ENCODE measurements around the gene CUZD1.

Gene CUZD1

GRCh38 chr10:122814493-122814892 lies 31.2 kb downstream of the CUZD1 start:
- no peak for DNase-seq

DNA sequence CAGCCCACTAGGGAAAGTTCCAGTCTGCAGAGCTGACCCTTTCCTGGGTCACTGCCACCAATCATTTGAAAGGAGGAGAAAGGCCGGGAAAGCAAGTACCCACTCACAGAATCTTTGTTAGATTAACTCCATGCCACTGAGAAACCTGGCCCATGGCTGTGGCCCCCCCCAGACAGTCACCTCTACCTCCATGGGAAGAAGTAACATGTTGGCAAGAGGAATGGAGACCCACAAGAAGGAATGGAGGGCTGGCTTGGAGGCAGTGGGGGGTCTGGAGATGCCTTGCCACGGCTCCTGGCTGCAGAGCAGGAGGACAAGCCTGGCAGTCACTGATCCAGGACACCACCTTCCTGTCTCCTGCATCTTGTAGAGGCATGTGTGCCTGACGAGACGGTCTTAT lies 32.9 kb downstream of the CUZD1 start:
- DNase-seq, result no peak

GRCh38 chr10:122802282-122802681 lies 43.4 kb downstream of the CUZD1 start:
- no peak for DNase-seq

- no peak for DNase-seq
Measured at GRCh38 chr10:122798704-122799231, 46.9 kb downstream of the CUZD1 start.

DNA sequence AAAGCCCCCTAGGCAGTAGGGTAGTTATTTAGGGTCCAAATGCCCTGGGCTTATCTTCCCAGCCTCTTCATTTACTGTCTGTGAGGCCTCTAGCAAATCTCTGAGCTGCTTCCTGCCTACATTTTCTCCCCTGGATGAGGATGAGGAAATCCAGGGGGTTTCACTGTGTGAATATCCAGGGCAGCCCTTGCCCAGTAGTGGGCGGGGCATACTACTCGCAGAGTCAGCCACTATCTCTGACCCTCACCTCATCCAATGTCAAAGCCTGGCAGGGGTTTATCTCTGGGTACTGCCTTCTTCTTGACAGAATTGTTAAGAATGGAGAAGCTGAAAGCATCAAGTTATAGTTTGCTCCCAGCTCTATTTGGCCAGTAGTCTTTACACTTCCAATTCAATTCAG lies 48.9 kb downstream of the CUZD1 start:
- no peak for DNase-seq

DNA sequence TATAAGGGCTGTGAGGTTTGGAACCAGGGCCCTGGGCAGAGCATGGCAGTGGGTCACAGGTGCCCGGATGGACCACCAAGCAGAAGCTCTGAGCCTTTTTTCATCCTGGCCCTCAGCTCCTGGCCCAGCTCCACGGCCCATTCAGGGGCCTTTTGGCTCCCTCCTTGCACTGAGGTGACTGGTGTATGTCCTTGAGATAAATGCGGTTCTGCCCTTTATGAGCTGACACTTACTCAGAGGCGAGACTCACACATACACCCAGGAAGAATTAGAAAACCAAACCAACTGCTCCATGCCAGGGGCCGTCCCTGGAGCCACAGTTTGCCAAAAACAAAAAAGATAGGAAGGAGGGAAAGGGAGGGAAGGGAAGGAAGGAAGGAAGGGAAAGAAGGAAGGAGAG lies 49.7 kb downstream of the CUZD1 start:
- no peak for DNase-seq

DNA sequence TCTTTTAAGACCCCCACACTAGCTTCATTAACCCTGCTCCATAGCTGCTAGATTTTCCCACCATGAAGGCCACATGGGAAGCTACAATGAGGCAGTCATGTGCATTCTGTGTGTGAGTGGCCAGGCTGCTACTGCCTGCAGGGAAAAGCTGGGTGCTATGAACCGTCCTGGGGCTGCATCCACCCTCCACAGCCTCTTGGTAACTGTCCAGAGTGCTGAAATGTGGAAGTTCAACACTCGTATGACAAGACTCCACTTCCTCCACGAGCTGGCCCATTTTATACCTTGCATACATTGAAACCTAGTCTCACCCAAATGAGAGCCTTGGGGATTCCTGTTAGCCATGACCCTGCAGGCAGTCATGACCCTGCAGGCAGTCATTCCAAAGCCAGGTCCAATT lies 59.4 kb downstream of the CUZD1 start:
- peak; percentile 67 for DNase-seq

DNA sequence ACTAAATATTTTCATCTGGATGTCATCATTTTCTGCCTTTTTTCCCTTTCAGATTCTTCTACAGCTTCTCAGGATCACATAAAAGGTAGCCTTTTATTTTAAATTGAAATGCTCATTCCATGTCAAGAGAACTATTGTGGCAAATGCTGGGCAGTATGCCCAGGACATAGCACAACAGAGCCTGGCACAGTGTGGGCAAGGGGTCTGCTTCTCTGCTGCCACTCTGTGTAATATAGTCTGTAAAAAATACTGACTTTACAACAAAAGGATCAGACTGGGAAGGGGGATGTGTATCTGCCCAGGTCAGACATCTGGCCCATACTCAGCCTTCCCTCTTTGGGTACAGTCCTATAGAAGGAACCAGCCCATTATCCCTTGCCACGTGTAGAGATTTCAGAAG lies 62.7 kb downstream of the CUZD1 start:
- no peak for DNase-seq
